Measurements from ENCODE around the gene TNFRSF25. TPM values are rescaled to one million over a fixed set of nuclear protein-coding genes. Genes with fewer than 3 reads are reported as not detected.

The TNFRSF25 gene
- polyA plus RNA-seq, 2 donors, result 23.9 to 53.9 TPM

GRCh38 chr1:6509220-6509918, 43.4 kb upstream of the TNFRSF25 start:
- Histone ChIP-seq H3K27ac (ENCODE audit: low read depth in 2 of 2, low read length in 1 of 2) (no peak overlapping the region), H3K4me3 (ENCODE audit: low read depth in 1 of 2, low read length in 2 of 2) (no peak overlapping the region), H3K27me3 (ENCODE audit: control insufficient read depth in 1 of 2, insufficient read depth in 2 of 2, low read length in 2 of 2) (no peaks in the 10 kb centered on the region), H3K4me1 (ENCODE audit: control insufficient read depth in 2 of 2, insufficient read depth in 2 of 2, low read length in 1 of 2) (no peaks in the 10 kb centered on the region), H3K9me3 (ENCODE audit: control insufficient read depth in 2 of 2, insufficient read depth in 1 of 2, low read depth in 1 of 2, low read length in 1 of 2) (no peaks in the 10 kb centered on the region), H3K36me3 (ENCODE audit: control insufficient read depth in 2 of 2, insufficient read depth in 2 of 2, low read length in 1 of 2) (no peaks in the 10 kb centered on the region)
- 72 to 74% methylated on average over 20 of the region's 20 CpGs for WGBS, 2 donors

- no peaks in the 10 kb centered on the region for H3K9me3 ChIP-seq (ENCODE audit: control insufficient read depth in 2 of 2, insufficient read depth in 1 of 2, low read depth in 1 of 2, low read length in 1 of 2)
- no peaks in the 10 kb centered on the region for H3K27me3 ChIP-seq (ENCODE audit: control insufficient read depth in 1 of 2, insufficient read depth in 2 of 2, low read length in 2 of 2)
- no peaks in the 10 kb centered on the region for H3K4me1 ChIP-seq (ENCODE audit: control insufficient read depth in 2 of 2, insufficient read depth in 2 of 2, low read length in 1 of 2)
- H3K27ac ChIP-seq (ENCODE audit: low read depth in 2 of 2, low read length in 1 of 2), result no peak overlapping the region
- no peak overlapping the region for H3K4me3 ChIP-seq (ENCODE audit: low read depth in 1 of 2, low read length in 2 of 2)
- H3K36me3 ChIP-seq (ENCODE audit: control insufficient read depth in 2 of 2, insufficient read depth in 2 of 2, low read length in 1 of 2), result no peaks in the 10 kb centered on the region
- WGBS, 2 donors, result 89 to 91% methylated on average over 11 of the region's 11 CpGs
Measured at GRCh38 chr1:6508816-6509189, 42.8 kb upstream of the TNFRSF25 start.

GRCh38 chr1:6508154-6508815, 42.3 kb upstream of the TNFRSF25 start:
- H3K36me3 ChIP-seq (ENCODE audit: control insufficient read depth in 2 of 2, insufficient read depth in 2 of 2, low read length in 1 of 2), result no peaks in the 10 kb centered on the region
- no peaks in the 10 kb centered on the region for H3K4me1 ChIP-seq (ENCODE audit: control insufficient read depth in 2 of 2, insufficient read depth in 2 of 2, low read length in 1 of 2)
- WGBS, 2 donors, result 83 to 86% methylated on average over 18 of the region's 18 CpGs
- no peak overlapping the region for H3K4me3 ChIP-seq (ENCODE audit: low read depth in 1 of 2, low read length in 2 of 2)
- H3K27me3 ChIP-seq (ENCODE audit: control insufficient read depth in 1 of 2, insufficient read depth in 2 of 2, low read length in 2 of 2), result no peaks in the 10 kb centered on the region
- no peaks in the 10 kb centered on the region for H3K9me3 ChIP-seq (ENCODE audit: control insufficient read depth in 2 of 2, insufficient read depth in 1 of 2, low read depth in 1 of 2, low read length in 1 of 2)
- no peak overlapping the region for H3K27ac ChIP-seq (ENCODE audit: low read depth in 2 of 2, low read length in 1 of 2)

GRCh38 chr1:6507461-6507911, 41.5 kb upstream of the TNFRSF25 start:
- H3K27ac ChIP-seq (ENCODE audit: low read depth in 2 of 2, low read length in 1 of 2), result no peak overlapping the region
- H3K36me3 ChIP-seq (ENCODE audit: control insufficient read depth in 2 of 2, insufficient read depth in 2 of 2, low read length in 1 of 2), result no peaks in the 10 kb centered on the region
- H3K4me1 ChIP-seq (ENCODE audit: control insufficient read depth in 2 of 2, insufficient read depth in 2 of 2, low read length in 1 of 2), result no peaks in the 10 kb centered on the region
- 73 to 80% methylated on average over 12 of the region's 12 CpGs for WGBS, 2 donors
- H3K4me3 ChIP-seq (ENCODE audit: low read depth in 1 of 2, low read length in 2 of 2), result no peak overlapping the region
- H3K27me3 ChIP-seq (ENCODE audit: control insufficient read depth in 1 of 2, insufficient read depth in 2 of 2, low read length in 2 of 2), result no peaks in the 10 kb centered on the region
- no peaks in the 10 kb centered on the region for H3K9me3 ChIP-seq (ENCODE audit: control insufficient read depth in 2 of 2, insufficient read depth in 1 of 2, low read depth in 1 of 2, low read length in 1 of 2)

GRCh38 chr1:6507037-6507428, 41.1 kb upstream of the TNFRSF25 start:
- WGBS, 2 donors, result 68 to 77% methylated on average over 7 of the region's 7 CpGs
- no peaks in the 10 kb centered on the region for H3K27me3 ChIP-seq (ENCODE audit: control insufficient read depth in 1 of 2, insufficient read depth in 2 of 2, low read length in 2 of 2)

GRCh38 chr1:6506210-6507036, 40.5 kb upstream of the TNFRSF25 start:
- no peak overlapping the region for H3K4me3 ChIP-seq (ENCODE audit: low read depth in 1 of 2, low read length in 2 of 2)
- no peaks in the 10 kb centered on the region for H3K9me3 ChIP-seq (ENCODE audit: control insufficient read depth in 2 of 2, insufficient read depth in 1 of 2, low read depth in 1 of 2, low read length in 1 of 2)
- H3K27ac ChIP-seq (ENCODE audit: low read depth in 2 of 2, low read length in 1 of 2), result no peak overlapping the region
- WGBS, 2 donors, result 78 to 85% methylated on average over 31 of the region's 31 CpGs
- no peaks in the 10 kb centered on the region for H3K36me3 ChIP-seq (ENCODE audit: control insufficient read depth in 2 of 2, insufficient read depth in 2 of 2, low read length in 1 of 2)
- H3K27me3 ChIP-seq (ENCODE audit: control insufficient read depth in 1 of 2, insufficient read depth in 2 of 2, low read length in 2 of 2), result no peaks in the 10 kb centered on the region
- no peaks in the 10 kb centered on the region for H3K4me1 ChIP-seq (ENCODE audit: control insufficient read depth in 2 of 2, insufficient read depth in 2 of 2, low read length in 1 of 2)

More at GRCh38 chr1:6507037-6507428, 41.1 kb upstream of the TNFRSF25 start:
- H3K9me3 ChIP-seq (ENCODE audit: control insufficient read depth in 2 of 2, insufficient read depth in 1 of 2, low read depth in 1 of 2, low read length in 1 of 2), result no peaks in the 10 kb centered on the region
- H3K27ac ChIP-seq (ENCODE audit: low read depth in 2 of 2, low read length in 1 of 2), result no peak overlapping the region
- H3K4me1 ChIP-seq (ENCODE audit: control insufficient read depth in 2 of 2, insufficient read depth in 2 of 2, low read length in 1 of 2), result no peaks in the 10 kb centered on the region
- H3K4me3 ChIP-seq (ENCODE audit: low read depth in 1 of 2, low read length in 2 of 2), result no peak overlapping the region
- no peaks in the 10 kb centered on the region for H3K36me3 ChIP-seq (ENCODE audit: control insufficient read depth in 2 of 2, insufficient read depth in 2 of 2, low read length in 1 of 2)

- H3K27me3 ChIP-seq (ENCODE audit: control insufficient read depth in 1 of 2, insufficient read depth in 2 of 2, low read length in 2 of 2), result no peaks in the 10 kb centered on the region
- no peaks in the 10 kb centered on the region for H3K36me3 ChIP-seq (ENCODE audit: control insufficient read depth in 2 of 2, insufficient read depth in 2 of 2, low read length in 1 of 2)
- no peaks in the 10 kb centered on the region for H3K4me1 ChIP-seq (ENCODE audit: control insufficient read depth in 2 of 2, insufficient read depth in 2 of 2, low read length in 1 of 2)
- 87 to 88% methylated on average over 31 of the region's 31 CpGs for WGBS, 2 donors
- H3K9me3 ChIP-seq (ENCODE audit: control insufficient read depth in 2 of 2, insufficient read depth in 1 of 2, low read depth in 1 of 2, low read length in 1 of 2), result no peaks in the 10 kb centered on the region
- H3K4me3 ChIP-seq (ENCODE audit: low read depth in 1 of 2, low read length in 2 of 2), result no peak overlapping the region
- H3K27ac ChIP-seq (ENCODE audit: low read depth in 2 of 2, low read length in 1 of 2), result no peak overlapping the region
Measured at GRCh38 chr1:6505367-6506209, 39.6 kb upstream of the TNFRSF25 start.

- Histone ChIP-seq H3K4me1 (ENCODE audit: control insufficient read depth in 2 of 2, insufficient read depth in 2 of 2, low read length in 1 of 2) (no peaks in the 10 kb centered on the region), H3K27ac (ENCODE audit: low read depth in 2 of 2, low read length in 1 of 2) (no peak overlapping the region), H3K27me3 (ENCODE audit: control insufficient read depth in 1 of 2, insufficient read depth in 2 of 2, low read length in 2 of 2) (no peaks in the 10 kb centered on the region), H3K4me3 (ENCODE audit: low read depth in 1 of 2, low read length in 2 of 2) (no peak overlapping the region), H3K9me3 (ENCODE audit: control insufficient read depth in 2 of 2, insufficient read depth in 1 of 2, low read depth in 1 of 2, low read length in 1 of 2) (no peaks in the 10 kb centered on the region), H3K36me3 (ENCODE audit: control insufficient read depth in 2 of 2, insufficient read depth in 2 of 2, low read length in 1 of 2) (no peaks in the 10 kb centered on the region)
- WGBS, 2 donors, result 86 to 92% methylated on average over 15 of the region's 15 CpGs
Measured at GRCh38 chr1:6504887-6505286, 38.9 kb upstream of the TNFRSF25 start.

All from esophagus (tissue), 2 donors.